Measurements from ENCODE around the gene GRID2. TPM values are rescaled to one million over a fixed set of nuclear protein-coding genes. Genes with fewer than 3 reads are reported as not detected.
"Not testable (repeated sequence)": the region's sequence is repeated elsewhere in the genome, so short reads cannot be mapped to it uniquely, and the experiment has no call there.

Gene GRID2
- polyA plus RNA-seq, 3 donors: 2.2 to 5.5 (median 3.3) TPM

DNA sequence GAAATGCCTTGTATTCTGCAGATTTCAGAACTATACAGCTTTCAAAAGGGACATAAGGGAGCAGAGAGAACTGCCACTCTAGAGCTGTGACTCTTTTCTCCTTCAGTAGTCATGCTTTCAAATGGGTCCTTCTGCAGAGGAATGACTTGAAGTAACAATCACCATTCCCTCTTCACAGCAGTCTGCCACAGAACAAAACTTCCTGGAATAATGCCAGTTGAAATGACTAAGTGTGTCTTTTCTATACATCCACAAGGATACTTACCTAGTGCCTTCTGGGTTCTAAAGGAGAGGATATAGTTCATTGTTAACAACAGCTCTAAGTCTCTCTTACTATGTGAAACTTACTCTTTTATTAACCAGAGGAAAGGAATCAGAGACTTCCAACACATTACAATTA is 1009.4 kb downstream of the GRID2 start:
- no peak for DNase-seq

DNA sequence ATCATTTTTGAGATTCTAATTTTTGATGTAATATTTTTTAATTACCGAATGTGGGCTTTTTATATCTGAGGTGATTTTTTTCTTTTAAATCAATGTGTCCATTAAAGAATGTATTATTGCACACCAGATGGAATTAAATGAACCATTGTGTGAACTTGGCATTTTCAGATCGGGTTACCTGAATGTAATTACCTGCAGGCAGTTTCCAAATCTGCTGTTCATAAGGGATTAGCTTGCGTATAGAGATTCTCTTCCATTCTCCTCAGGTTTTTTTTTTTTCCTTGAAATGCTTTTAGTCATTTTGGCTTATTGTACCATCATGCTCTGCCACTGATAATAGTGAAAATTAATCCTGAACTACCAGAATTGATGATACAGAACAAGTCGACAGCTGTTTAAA is 1013.3 kb downstream of the GRID2 start:
- no peak for DNase-seq

DNA sequence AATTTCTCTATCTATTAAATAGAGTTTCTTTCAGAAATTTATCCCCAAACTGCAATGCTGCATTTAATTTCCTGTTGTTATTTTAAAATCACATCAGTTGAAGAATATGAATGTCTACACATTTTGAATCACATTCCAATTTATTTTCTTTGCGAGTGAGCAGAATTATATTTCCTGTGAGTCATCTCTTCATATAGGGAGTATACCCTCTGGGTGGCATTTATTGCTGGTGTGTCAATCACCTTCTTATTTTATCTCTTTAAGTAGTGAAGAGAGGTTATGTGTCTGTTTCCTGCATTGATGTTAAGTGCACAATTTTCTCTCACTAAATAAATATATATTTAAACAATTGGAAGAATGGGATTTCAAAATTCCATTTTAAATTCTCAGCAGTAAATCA is 1013.8 kb downstream of the GRID2 start:
- DNase-seq: no peak

DNA sequence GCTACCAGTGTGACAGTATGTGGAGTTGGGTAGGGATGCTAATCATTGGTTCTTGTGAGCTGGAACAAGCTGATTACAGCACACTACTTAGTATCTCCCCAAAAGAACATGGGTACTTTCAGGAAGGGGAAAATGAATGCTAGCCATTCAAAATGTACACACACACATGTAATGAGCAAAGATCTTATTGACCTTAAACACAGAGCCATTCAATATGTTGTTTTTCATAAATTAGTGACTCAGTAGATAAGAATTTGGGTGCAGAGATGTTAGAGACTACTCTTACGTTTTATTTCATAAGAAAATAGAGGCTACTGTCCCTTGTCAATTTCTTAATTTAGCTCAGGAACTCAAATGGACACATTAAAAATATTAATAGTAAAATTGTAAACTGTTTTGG is 1015.3 kb downstream of the GRID2 start:
- no peak for DNase-seq

DNA sequence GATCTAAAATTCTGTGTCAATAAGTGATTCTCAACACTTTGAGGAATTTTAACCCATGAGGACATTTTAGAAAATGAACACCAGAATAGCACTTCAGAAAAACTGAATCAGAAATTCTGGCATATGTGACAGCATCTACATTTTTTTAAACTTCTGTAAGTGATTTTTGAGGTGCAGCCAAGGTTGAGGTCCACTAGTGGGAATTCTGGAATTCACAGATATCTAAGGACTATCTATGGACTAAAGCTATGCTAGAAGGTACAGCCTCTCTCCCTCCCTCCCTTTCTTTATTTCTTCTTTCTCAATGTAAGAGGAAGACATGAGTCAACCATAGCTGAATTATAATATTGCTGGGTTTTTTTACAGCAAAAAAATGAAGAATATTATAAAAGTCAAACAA is 1016.6 kb downstream of the GRID2 start:
- no peak for DNase-seq

DNA sequence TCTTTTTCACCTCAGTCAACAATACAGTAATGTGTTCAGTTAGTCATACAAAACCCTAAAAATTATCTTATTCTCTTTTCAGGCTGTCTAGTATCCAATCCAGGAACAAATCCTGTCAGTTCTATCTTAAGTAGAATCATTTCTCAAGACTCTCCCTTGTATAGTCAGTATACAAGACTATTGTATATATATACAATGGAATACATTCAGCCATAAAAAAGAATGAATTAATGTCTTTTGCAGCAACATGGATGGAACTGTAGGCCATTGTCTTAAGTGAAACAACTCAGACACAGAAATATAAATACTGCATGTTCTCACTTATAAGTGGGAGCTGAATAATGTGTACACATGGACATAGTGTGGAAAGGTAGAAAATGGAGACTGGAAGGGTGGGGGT is 1023.6 kb downstream of the GRID2 start:
- DNase-seq: no peak

DNA sequence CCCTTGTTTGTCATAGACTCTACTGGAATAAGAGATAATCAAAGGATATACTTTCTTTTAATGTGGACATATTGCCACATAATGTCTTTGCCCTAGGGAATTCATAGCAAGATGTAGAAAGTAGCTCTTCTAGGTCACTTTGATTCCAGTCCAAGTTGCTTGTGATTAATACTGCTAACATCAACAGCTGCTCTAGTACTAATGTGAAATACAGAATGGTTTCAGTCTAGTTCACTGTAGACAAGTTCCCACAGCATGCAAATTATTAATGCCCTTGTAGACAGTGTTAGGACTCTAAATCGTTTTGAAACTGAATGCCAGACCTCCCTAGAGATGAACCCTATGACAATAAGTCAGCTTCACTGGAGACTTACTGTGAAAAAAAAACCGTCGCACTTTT is 1030.2 kb downstream of the GRID2 start:
- peak; percentile 17 for DNase-seq

DNA sequence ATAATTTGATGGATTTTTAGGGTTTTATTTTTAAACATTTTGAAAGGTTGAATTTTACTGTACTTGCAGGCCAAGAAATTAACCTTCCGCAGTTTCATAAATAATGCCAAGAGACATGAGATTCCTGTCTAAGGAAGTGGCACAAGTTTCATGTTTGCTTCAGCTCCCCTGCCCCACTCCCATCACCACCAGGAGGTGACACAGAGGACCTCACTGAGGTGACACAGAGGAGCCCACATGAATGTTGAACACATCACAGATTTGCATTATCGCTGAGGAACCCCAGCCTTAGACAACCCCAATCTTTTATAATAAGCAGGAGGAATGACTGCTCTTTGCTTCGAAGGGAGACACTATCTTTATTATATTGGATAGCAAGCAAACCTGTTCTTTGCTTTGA is 1033.4 kb downstream of the GRID2 start:
- DNase-seq: no peak

DNA sequence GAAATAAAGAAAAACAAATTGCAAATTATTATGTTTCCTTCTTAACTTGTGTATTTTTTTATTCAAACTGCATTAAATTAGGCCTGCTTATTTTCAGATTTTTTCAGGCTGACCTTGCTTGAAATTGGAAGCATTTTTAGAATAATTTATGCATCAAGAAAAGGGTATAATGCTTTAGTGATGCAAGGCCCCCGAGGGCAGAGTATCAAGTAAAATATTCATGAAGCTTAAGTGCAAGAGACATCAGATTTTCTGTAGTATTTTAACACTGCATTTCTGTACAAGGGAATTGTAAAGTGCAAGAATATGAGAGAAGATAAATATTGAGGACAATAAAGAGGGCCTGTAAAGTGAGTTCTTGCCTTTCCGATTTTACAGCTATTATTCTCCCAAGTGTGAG is 1039.0 kb downstream of the GRID2 start:
- no peak for DNase-seq

DNA sequence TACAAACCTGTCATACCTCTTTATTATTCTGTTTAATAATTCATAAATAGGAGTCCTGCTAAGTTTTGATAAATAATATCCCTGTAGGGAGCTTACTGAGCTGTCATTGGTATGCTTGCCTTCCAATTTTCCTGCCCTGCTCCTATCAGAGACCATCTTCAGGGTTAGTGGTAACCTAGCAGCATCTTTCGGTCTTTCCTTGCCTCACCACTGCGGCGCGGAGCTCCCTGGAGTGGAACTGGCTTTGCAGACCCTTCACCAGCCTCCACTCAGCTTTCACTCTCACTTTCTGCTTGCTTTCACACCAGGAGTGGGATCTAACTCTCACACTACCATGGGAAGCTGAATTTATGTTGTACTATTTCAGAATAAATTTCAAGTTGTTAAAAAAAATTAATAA is 1043.1 kb downstream of the GRID2 start:
- no peak for DNase-seq

DNA sequence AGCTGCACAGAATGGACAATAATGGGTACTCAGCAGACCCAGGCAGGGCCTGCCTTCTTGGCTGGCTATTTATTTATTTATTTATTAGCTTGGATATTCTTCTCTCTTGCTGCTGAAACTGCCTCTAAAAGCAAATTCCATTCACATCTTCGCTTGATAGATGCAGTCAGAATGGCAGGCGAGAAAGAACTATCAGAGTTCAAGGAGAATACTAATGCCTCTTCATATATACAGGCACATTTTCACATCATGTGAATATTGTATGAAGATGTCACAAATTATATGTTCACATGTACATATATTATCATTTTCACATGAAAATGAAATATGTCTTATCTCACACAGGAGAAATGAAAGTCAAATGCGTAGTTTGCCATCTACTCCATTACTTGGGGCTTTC is 1045.1 kb downstream of the GRID2 start:
- DNase-seq: no peak

DNA sequence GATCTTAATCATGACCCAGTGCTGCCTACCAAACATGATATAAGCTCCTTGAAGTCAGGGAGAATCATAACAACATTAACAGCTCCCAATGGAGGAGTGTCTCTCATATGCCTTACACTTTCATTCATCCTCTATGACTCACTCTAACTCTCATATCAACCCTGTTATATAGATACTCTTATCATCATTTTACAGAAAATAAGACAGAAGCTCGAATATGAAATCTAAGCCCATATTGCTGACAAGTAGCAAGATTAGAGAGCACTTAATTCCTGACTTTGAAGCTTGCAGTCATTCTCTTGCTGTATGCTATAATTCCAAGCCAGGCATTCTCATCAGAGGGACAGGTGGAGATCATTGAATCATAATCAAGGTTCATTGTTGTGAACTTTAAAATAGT is 1048.1 kb downstream of the GRID2 start:
- DNase-seq: no peak

DNA sequence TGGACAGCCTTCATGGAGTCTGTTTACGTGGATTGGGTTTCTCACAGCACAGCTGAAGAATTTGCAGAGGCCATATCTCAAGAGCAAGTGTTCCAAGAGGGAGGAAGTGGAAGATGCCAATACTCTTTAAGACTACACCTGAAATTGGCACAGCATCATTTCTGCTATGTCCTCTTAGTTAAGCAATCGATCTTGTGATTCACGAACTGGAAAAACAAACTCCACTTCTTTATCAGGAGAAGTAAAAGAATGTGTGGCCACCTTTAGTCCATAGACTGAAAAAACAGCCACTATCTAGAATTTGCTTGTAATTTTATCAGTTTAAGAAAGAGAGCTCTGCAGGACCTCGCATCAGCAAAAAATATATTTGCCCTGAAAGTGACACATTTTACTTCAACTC is 1051.6 kb downstream of the GRID2 start:
- DNase-seq: no peak

DNA sequence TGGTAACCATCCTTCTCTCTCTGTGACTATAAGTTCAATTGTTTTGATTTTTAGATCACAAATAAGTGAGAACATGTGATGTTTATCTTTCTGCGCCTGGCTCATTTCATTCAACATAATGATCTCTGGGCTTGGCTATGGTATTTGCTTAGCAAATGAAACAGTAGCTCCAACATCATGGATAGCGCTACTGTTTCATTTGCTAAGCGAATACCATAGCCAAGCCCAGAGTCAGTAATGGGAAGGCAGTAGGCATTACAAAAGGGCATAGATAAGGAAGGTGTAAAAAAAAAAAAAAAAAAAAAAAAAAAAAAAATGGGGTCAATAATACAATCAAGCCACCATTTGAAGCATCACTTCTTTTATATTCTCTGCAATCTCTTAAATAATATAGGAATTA is 1055.8 kb downstream of the GRID2 start:
- no peak for DNase-seq

DNA sequence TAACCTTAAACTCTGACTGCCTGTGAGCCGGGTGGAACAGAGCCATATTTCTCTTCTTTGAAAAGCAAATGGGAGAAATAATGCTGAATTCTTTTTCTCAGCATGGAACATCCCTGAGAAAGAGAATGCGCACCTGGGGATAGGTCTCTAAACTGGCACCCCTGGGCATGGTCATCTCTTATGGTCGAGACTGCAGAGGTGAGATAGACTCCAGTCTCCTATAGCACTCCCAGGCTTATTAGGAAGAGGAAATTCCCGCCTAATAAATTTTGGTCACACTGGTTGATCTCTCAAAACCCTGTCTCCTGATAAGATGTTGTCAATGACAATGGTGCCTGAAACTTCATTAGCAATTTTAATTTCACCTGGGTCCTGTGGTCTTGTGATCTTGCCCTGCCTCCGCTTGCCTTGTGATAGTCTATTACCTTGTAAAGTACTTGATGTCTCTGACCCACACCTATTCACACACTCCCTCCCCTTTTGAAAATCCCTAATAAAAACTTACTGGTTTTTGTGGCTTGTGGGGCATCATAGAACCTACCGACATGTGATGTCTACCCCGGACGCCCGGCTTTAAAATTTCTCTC is 1062.5 kb downstream of the GRID2 start:
- not testable (repeated sequence) for DNase-seq

DNA sequence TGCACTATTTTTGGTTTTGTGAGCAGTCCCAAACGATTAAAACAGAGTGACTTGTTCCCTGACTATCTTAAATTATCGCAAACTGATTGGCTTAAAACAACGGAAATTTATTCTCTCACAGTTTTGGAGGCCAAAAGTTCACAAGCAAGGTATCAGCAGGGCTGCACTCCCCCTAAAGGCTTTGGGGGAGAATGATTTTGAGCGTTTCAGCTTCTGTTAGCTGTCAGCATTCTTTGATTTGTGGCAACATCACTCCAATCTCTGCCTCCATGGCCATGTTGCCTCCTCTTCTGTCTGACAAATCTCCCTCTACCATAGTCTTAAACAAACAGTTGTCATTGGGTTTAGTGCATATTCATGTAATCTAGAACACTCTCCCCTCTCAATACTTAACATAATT is 1065.2 kb downstream of the GRID2 start:
- no peak for DNase-seq

DNA sequence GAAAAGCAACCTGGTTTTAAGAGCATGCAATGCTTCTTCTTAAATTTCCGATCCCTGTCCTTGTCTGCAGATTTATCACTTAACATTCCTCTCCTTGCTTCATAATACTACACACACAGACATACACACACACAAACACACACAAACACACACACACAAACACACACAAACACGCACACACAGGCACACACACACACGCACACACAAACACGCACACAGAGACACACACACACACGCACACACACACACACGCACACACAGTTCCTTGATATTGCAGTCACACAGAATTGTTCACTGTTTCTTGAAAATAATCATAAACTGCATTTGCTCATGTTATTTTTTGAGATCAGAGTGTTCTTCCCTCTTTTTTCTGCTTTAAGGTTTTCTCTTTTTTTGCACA is 1066.5 kb downstream of the GRID2 start:
- no peak for DNase-seq

DNA sequence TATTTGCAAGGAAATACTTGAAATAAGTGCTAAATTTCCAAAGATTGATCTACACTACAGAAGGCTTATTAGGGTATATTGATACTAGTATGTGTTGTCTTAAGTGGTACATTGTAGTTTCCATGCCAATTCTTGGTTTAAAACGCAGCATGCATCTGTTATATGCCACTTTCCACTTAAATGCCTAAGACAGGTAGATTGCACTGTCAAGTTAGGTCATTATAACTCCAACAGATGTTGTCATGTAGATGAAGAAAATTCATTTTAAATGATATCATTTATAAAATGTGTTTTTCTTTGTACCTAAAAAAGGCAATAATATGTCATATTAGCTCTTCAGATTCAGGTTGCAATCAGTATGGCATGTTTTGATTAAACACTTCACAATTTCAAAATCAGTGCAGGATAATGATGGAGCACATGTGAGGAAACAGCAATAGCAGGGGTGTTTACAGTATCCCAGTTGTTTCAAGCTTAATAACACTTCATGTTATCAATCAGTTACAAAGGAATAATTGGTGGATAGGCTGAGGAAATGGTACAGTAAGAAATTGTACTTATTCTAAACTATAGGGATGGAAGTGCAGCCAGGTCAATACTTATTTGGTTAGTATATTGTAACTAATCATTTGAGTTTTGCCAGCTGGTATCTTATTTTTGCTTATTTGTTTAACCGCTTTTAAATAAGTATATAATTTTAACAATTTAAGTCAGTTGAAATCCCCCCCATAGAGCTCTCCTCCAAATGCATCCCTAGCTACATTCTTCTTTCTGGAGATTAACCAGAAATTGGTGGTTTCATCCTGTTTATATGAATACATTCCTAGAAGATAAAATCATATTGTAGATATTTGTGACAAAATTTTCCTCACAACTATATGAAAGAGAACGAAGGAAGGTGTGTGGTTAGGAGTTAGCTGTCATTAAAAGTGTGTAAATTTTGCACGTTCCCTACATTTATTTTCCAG is 1070.4 kb downstream of the GRID2 start:
- DNase-seq: no peak

DNA sequence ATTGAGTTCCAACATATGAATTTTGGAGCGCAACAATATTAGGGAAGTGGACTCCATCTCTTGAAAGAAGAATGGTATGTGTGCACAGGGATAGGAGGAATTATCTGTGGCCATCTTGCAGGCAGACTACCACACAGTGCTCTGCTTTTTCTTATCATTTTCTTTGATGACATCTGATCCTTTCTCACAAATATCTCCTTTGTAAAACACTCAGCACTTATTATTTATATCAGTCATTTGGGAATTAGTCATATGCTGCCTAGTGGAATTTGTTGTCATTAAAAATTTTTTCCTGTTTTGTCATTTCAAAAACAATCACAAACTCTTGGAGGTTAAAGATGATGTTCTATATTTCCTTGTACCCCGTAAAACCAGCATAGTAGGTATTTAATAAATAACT is 1080.5 kb downstream of the GRID2 start:
- no peak for DNase-seq

DNA sequence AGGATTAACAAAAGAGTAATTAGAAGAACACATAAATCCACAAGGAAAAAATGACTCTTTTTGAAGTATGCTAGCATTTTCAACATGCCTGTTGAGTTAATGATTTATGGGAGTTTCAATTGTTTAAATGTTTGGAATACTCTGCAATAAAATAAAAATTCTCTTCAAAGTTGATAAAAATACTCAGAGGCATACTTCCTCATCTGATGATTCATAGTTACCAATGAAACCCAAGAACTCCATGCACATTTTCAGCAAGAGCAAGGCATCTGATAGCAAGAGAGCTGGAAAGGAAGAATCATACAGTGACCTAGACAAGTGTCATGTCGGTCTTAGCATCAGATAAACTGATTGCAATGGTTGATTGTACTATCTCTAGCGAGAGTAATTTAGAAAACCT is 1081.1 kb downstream of the GRID2 start:
- DNase-seq: no peak

DNA sequence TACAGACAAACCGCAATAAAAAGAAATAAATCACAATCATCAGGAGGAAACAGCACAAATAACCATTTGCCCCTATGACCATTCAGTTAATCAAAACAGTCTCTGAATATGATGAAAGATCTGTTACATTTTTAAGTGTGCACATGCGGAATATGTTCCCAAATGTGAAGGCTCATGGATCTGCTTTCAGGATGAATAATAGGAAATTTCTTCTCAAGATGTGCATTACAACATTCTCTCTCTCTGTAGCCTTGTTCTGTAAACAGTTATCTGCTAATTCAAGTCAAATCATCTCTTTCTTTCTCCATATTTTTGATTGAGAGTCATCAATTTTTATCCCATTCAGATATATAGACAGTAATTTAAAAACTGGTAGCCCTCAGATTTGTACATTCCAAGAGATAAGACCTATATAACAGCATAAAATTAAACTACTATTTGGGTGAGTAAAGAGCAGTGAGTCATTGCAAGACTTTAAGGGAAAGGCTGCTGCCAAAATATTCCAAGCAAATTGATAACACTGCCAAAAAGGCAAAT is 1090.8 kb downstream of the GRID2 start:
- no peak for DNase-seq

DNA sequence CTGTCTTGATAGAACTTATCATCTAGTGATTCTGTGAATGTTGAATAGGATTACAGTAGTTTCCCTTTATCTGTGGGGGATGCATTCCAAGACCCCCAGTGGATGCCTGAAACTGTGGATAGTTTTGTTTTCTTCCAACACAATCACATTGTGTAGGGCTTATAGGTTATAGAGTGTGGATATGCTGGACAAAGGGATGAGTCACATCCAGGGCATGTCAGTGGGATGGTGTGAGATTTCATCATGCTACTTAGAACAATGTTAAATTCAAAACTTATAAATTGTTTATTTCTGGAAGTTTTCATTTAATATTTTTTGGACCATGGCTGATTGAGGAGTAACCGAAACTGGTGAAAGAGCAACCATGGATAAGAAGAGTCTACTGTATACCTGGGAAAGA is 1092.5 kb downstream of the GRID2 start:
- no peak for DNase-seq

DNA sequence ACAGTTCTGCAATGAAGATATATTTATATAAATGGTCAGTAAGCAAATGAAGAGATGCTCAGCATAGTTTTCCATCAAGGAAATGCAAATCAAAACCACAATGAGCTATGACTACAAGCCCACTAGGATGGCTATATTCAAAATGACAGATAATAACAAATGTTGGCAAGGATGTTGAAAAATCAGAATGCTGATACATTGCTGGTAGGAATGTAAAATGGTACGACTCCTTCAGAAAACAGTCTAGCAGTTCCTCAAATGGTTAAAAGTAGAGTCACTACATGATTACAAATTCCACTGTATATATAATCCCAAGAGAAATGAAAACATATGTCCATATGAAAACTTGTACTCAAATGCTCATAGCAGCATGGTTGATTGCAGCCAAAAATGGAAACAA is 1099.8 kb downstream of the GRID2 start:
- DNase-seq: no peak
